SHP77 treated with DMSO at 0.1 percent for 48 hours (cell line): ENCODE measurements around the gene ATP1B3.
"Not testable (repeated sequence)": the region's sequence is repeated elsewhere in the genome, so short reads cannot be mapped to it uniquely, and the experiment has no call there.

Experiments used
- DNase-seq: peaks from one replicate; lab custom pipeline; 2025; lab: John Stamatoyannopoulos, UW

Gene ATP1B3

DNA sequence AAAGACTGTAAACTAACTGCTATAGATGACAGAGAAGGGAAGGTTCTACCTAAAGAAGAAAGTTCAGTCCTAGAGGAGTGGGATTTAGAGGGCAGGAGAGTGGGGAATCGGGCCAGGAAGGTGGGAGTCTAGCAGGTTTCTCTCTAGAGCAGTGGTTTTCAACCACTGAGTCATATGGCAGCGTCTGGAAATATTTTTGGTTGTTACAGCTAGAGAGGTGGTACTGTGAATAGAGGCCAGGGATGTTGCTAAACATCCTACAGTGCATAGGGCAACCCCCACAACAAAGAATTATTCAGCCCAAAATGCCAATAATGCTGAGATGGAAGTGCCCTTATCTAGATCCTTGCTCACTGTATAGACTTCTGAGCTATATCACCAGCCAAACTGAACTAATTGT is 28.7 kb downstream of the ATP1B3 start:
- DNase-seq = no peak

DNA sequence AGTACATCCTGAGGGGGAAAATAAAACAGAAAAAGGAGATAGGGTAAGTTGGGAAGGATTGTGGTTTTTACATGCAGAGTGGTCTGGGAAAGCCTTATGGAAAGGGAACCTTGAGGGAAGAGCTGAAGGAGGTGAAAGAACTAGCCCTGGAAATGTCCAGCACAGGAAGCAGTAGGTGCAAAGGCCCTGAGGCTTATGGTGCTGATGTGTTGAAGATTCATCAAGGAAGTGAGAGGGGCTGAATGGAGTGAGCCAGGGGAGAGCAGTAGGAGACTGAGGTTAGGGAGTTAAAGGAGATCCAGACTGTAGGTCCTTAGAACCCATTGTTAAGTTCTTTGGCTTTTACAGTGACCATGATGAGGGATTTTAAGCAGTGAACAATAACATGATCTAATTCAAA is 33.0 kb downstream of the ATP1B3 start:
- no peak for DNase-seq

DNA sequence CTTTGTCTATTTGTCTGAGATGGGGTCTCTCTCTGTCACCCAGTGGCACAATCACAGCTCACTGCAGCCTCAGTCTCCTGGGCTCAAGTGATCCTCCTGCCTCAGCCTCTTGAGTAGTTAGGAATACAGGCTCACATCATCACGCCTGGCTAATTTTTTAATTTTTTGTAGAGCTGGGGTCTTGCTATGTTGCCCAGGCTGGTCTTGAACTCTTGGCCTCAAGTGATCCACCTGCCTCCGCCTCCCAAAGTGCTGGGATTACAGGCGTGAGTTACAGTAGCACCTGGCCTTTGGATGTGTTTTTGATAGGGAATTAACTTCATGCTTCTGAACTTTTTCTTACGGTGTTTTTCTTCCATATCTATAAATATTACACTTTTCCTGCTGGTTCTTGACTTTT is 33.5 kb downstream of the ATP1B3 start:
- DNase-seq = not testable (repeated sequence)

DNA sequence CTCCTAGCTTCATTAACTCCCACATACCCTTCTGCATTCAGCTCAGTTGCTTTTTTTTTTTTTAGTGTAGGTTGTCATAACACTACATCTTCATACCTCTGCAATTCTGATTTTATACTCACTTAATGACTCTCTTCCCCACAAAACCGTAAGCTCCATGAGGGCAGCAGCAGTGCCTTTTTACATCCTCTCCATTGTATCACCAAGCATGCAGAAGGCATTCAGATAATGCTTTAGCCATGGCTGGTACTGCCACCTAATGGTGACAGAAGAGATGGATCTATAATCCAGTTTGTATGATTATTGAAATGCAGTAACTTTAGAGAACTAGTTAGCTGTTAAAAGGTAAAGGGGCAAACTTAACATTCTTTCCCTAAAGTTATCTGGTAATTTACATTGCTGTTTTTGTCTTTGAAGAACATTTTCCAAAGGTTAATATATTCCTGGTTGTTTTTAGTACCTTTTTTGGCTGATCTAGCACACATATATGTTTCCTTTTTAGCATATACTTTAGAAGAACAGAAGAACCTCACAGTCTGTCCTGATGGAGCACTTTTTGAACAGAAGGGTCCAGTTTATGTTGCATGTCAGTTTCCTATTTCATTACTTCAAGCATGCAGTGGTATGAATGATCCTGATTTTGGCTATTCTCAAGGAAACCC is 36.8 kb downstream of the ATP1B3 start:
- peak; percentile 27 for DNase-seq

DNA sequence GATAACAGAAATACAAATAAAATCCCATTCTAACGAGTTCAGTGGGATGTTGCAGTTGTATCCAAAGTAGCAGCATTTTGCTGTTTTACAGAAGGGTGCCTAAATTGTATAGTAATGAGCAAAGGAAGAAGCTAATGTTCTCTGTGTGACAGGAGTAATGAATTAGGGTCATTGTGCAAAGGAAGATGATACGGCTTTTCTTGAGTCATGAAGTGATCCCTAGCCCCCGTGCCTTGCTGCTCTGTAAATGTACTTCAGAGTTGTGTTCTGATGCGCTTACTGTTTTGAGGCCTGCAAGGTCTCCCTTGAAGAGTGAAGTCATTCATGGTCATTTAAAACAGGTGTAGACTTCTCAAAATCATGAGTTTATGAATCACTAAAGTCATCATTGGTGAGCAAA is 37.9 kb downstream of the ATP1B3 start:
- no peak for DNase-seq

DNA sequence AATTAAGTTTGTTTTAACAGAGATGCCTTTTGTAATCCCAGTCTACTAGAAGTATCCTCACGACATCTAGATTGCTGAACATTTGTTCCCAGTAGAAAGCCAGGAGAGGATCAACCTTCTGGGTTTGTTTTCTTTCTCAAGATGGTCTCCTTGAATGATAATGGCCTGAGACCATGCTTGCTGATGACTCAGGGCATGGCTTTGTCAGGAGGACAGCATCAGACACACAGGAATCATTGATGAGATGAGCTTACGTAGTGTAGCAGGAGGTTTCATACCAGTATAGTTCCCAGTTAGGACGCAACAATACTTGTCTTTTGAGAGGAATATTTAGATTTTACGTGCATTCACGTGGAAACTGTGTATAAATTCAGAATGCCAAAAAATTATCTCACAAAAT is 38.6 kb downstream of the ATP1B3 start:
- no peak for DNase-seq

DNA sequence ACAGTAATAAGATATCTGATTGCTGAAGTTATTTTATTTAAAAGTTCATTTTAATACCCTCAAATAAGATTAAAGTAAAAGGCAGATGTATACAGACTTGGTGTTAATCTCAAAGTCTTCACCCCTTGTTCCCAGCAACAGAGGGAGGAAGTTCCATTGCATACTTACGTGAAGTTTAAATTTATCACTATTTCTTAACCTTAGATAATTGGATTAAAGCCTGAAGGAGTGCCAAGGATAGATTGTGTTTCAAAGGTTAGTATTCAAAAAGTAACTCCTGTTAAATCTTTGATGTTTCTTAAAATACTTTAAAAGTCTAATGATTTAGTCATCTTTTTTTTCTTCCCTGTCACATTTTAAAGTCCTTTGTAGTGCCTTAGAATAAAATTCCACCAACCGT is 39.3 kb downstream of the ATP1B3 start:
- no peak for DNase-seq

DNA sequence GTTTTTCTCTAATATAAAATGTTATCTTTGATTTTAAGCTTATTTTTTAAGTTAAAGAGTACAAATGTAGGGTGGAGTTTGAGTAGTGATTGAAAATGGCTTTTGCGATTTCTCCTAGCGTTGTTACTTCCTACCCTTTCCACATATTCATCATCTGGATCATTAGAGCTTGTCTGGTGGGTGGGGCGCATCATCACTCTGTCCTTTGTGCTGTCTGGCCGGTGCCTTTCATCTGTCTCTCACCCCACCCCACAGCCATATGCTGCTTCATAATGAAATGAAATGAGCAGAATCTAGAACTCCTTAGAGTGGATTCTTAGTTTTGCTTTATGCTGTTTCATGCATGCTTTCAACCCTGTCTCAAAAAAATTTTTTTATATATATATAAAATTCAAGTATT is 44.3 kb downstream of the ATP1B3 start:
- DNase-seq = no peak

DNA sequence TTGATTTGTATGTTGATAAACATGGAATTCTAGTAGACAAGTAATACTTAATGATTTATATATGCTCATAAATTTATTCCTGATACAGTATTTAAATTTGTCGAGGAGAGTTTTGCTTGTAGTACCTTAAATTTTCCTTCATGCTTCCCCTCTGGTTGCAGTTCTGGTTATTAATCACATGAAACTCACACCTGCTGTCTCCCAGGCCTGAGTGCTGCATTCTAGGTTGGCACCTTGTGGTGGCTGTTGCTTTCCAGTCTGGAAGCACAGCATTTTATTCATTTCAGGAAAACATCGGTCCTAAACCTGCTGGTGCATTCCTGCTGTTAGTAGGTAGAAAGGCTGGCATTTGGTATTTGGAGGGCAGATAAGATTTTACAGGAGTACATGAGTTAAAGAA is 44.9 kb downstream of the ATP1B3 start:
- DNase-seq = no peak

DNA sequence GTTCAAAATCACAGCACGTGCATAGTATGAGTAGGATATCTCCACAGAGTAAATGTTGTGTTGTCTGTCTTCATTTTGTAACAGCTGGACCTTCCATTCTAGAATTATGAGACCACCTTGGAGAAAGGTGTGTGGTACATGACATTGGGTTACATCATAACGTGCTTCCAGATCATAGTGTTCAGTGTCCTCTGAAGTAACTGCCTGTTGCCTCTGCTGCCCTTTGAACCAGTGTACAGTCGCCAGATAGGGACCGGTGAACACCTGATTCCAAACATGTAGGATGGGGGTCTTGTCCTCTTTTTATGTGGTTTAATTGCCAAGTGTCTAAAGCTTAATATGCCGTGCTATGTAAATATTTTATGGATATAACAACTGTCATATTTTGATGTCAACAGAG is 49.2 kb downstream of the ATP1B3 start:
- DNase-seq = not testable (repeated sequence)

DNA sequence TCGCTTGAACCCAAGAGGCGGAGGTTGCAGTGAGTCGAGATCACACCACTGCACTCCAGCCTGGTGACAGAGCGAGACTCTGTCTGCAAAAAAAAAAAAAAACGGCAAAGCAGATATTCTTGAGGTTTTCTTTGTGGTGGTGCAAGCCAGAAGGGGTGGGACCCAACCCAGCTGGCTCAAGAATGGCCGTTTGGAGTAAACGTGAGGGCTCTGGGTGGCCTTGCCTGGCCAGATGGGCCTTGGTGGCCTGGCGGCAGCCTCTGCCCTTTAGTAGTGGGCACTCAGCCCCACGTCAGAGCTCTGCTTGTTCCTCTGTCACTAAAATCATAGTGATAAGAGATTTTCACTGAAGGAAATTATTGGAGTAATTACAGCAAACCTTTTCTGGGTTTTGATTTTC is 50.5 kb downstream of the ATP1B3 start:
- DNase-seq = no peak

DNA sequence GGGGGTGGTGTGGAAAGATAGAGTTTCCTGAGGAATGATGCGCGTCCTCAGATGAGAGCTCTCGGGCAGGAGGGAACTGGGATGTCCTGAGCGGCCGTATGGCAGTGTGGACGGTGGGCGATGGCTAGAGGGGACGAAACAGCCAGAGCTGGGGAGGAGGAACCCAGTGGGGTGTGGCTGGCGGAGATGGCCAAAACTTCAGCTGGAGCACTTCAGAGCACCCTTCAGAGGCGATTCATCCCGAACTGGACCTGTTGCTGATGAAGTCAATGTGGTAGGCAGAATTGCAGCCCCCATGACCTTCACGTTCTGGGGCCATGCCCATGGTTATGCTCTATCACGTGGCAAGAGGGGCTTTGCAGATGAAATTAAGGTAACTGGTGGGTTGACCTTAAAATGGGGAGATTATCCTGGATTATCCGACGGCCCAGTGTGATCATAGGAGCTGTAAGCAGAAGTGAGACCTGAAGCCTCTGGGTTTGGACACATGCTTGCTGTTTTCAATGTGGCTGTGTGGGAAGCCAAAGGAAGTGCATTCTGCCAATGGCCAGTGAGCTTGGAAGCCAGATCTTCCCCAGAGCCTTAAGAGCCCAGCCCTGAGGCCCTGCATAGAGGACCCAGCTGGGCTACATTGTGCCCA is 52.3 kb downstream of the ATP1B3 start:
- DNase-seq = no peak

DNA sequence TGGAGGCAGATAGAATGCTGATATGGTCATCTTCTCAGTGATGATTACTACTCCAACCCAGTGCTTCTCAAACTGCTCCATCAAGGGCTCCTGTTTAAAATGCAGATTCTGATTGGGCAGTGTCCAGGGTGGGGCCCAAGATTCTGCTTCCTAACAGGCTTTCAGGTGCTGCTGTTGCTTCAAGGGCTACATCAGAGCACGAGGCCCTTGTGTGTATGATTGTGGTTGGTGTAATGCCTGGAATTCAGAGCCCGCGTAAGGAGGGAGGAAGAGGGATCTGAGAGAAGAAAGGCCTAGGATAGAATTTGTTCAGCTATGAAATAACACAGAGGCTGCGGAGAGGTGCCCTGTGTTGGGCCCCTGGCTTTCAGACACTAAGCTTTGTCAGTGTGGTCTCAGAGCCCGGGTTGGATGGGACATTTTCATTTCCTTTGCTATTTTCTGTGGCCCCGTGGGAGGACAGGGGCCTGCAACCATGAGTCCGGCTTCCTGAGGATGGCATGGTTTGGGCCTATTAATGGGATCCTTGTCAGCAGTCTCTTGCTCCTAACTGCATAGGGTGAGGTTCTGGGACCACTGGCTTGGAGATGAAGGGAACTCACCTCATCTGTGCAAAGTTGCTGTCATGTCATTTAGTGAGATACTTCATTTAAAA is 53.0 kb downstream of the ATP1B3 start:
- no peak for DNase-seq

DNA sequence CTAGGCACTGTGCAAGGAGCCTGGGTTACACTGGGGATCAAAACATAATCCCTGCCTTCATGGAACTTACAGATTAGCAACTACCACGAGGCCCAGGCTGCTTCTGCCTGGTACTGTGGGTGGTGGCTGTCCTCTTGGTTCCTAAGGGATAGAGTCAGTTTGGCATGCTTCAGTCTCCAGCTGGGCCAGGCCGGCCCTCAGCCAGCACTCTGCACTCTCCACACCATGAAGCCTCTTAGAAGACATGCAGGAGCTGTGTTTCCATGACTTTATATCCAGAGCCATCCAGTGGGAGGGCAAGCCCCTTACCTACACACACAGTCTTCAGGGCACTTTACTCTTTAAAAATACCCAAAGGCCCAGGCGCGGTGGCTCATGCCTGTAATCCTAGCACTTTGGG is 54.4 kb downstream of the ATP1B3 start:
- no peak for DNase-seq

DNA sequence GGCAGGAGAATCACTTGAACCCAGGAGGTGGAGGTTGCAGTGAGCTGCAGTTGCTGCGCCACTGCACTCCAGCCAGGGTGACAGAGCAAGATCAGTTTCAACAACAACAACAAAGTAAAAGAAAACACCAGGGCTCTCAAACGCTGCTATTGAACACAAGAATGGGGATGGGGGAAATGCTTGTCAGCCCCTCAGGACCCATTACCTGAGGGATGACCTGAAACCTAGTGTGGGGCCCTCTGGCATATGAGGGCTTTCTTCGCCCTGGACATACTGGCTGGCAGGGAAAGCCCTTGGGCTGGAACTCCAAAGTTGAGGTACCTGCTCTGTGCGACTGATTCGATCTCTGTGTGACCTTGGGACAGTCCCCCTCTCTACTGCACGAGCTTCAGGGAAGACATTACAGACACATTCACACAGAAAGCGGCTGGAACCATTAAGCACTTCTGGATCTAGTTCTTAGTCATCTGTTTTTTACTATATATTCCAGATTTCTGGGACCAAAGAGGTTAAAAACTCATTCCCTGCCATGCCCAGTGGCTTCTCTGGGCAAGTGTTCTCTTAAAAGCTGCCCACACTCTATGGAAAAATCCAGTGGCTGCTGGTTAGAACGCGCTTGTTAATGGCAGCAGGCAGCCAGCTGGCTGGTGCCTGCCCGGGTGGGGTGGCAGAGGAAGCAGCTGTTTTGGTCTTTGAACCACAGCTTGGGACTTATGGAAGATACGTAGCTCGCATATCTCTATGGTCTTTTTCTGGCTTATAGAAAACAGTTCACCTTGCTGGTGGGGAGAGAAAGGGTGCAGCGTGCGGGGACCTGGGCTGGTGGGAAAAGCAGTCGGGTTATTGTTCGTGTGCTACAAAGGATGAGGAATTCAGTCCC is 57.2 kb downstream of the ATP1B3 start:
- DNase-seq = no peak

DNA sequence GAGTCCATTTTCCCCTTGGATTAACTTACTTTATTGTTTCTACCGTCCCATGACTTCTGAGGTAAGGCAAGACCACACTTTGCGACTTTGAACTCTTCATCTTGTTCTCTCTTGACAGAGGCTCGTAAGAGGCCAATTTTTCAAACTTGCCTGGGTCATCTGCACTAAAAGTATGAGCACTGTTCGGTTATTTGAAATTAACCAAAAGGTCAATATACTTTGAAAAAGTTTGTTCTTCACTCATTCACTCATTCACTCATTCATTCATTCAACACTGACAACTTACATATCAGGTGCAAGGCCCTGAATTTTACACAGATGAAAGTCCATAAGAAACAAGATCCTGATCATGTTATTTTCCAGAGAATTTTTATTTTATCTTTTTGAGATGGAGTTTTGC is 57.9 kb downstream of the ATP1B3 start:
- no peak for DNase-seq

DNA sequence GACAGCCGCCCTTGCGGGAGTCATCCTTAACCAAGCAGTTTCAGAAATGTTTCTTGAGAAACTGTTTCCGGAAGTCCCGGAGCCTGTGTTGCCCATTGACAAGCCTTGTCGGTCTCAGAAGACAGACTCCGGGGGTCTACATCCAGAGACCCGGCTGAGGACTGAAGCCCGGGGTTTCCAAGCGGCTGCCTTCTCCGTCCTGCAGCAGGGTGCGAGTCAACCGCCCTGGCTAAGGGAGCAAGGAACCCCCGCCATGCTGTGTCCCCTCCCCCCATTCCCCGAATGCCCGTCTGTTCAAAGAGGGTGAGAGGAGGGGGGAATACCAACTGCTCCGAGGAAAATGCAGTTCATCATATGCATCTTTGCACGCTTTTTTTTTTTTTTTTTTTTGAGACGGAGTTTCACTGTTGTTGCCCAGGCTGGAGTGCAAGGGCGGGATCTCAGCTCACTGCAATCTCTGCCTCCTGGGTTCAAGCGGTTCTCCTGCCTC is 61.6 kb downstream of the ATP1B3 start:
- DNase-seq = no peak

DNA sequence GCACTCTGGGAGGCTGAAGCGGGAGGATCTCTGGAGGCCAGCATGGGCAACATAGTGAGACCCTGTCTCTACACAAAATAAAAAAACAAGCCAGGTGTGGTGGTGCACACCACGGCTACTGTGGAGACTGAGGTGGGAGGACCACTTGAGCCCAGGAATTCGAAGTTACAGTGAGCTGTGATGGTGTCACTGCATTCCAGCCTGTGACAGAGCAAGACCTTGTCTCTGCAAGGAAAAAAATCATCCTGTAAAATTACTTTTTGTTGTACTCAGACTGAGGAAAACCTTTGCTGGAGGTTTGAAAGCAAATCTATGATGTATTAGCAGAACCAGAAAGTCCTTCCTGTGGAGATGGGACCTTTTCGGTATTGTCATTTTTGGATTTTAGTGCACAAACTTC is 63.3 kb downstream of the ATP1B3 start:
- DNase-seq = no peak

DNA sequence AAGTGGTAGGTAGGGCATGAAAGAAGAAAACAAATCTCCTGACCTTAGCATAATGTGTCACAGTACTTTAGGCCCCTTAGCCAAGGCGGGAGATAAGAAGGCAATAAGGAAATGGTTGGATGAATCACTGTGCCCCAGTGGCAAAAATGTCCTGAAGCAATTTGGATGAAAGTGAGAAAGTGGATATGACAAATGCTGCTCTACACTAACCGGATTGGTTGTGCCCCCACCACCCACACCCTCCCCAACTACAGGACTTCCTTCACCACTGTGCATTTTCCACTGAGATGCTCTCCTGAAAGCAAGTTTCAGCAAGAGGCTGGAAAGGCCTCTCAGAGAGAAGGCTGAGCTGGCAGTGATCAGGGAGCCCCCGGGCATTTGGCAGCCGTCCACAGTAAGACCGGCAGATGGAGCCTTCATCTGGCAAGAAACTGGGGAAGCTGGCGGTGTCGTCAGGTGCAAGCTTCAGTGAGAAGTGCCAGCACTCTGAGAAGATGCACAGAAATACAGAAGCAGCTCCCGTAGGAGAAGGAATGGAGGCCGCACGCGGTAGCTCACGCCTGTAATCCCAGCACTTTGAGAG is 63.8 kb downstream of the ATP1B3 start:
- peak; percentile 8 for DNase-seq

DNA sequence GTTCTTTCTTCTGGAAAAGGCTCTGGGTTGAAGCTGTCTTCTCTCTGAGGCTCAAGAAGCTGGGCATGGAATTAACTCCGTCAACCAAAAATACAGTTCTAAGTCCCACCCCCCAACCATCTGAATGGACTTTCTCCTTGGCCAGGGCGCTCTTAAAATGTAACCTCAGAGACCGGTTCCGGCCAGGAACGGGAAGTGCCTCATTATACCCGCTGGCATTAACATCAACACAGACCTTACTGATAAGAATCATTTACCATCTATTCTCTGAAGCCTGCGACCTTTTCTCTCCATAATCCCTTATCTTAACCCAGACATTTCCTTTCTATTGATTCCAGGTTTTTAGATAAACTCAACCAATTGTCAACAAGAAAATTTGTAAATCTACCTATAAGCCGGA is 64.7 kb downstream of the ATP1B3 start:
- no peak for DNase-seq

DNA sequence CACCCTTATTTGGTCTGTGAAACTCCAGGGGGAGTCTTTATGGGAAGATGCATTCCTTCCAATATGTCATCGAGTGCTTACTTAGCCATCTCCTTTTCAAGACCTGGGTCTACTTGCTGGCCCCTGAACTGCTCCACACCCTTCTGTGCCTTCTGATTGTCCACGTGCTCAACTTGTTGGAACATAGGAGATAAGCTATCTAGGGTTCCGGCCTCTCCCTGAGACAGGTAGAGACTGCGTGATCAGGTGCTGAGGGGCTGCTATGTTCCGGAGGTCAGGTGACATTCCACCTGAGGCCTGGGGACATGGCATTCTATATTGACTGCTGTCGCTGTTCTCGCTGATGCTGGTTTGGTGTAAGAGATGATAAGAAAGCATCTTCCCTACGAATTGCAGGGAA is 65.6 kb downstream of the ATP1B3 start:
- DNase-seq = no peak
